ENCODE results near the gene CASD1.

The CASD1 gene

GRCh38 chr7:94512735-94513564 is 3.3 kb downstream of the CASD1 start:
- no peak for DNase-seq (ENCODE audit: low read depth)

- no peak for DNase-seq (ENCODE audit: low read depth)
Measured at GRCh38 chr7:94513565-94513860, 3.9 kb downstream of the CASD1 start.

GRCh38 chr7:94514140-94514889 is 4.7 kb downstream of the CASD1 start:
- no peak for DNase-seq (ENCODE audit: low read depth)

GRCh38 chr7:94514917-94515316 is 5.3 kb downstream of the CASD1 start:
- DNase-seq (ENCODE audit: low read depth) = no peak

- DNase-seq (ENCODE audit: low read depth) = no peak
Measured at GRCh38 chr7:94525923-94526322, 16.3 kb downstream of the CASD1 start.

- DNase-seq (ENCODE audit: low read depth) = peak; percentile 25
Measured at GRCh38 chr7:94529516-94529915, 19.9 kb downstream of the CASD1 start.

- no peak for DNase-seq (ENCODE audit: low read depth)
Measured at GRCh38 chr7:94530109-94530508, 20.5 kb downstream of the CASD1 start.

- no peak for DNase-seq (ENCODE audit: low read depth)
Measured at GRCh38 chr7:94532676-94533075, 23.1 kb downstream of the CASD1 start.

- DNase-seq (ENCODE audit: low read depth) = peak; percentile 26
Measured at GRCh38 chr7:94540428-94540827, 30.8 kb downstream of the CASD1 start.

- DNase-seq (ENCODE audit: low read depth) = no peak
Measured at GRCh38 chr7:94547126-94547525, 37.5 kb downstream of the CASD1 start.

- no peak for DNase-seq (ENCODE audit: low read depth)
Measured at GRCh38 chr7:94556028-94556427, 46.4 kb downstream of the CASD1 start.

- DNase-seq (ENCODE audit: low read depth) = no peak
Measured at GRCh38 chr7:94557215-94557614, 47.6 kb downstream of the CASD1 start.

- DNase-seq (ENCODE audit: low read depth) = no peak
Measured at GRCh38 chr7:94559972-94560371, 50.4 kb downstream of the CASD1 start.

- DNase-seq (ENCODE audit: low read depth) = no peak
Measured at GRCh38 chr7:94561841-94562514, 52.4 kb downstream of the CASD1 start.

GRCh38 chr7:94562525-94562924 is 52.9 kb downstream of the CASD1 start:
- no peak for DNase-seq (ENCODE audit: low read depth)

GRCh38 chr7:94565247-94565894 is 55.8 kb downstream of the CASD1 start:
- DNase-seq (ENCODE audit: low read depth) = no peak

- no peak for DNase-seq (ENCODE audit: low read depth)
Measured at GRCh38 chr7:94567396-94567795, 57.8 kb downstream of the CASD1 start.

- DNase-seq (ENCODE audit: low read depth) = no peak
Measured at GRCh38 chr7:94571816-94572215, 62.2 kb downstream of the CASD1 start.

GRCh38 chr7:94575646-94576045 is 66.0 kb downstream of the CASD1 start:
- DNase-seq (ENCODE audit: low read depth) = no peak

- no peak for DNase-seq (ENCODE audit: low read depth)
Measured at GRCh38 chr7:94576316-94576715, 66.7 kb downstream of the CASD1 start.

GRCh38 chr7:94577357-94577756 is 67.7 kb downstream of the CASD1 start:
- no peak for DNase-seq (ENCODE audit: low read depth)

GRCh38 chr7:94578614-94579013 is 69.0 kb downstream of the CASD1 start:
- no peak for DNase-seq (ENCODE audit: low read depth)

GRCh38 chr7:94579470-94579869 is 69.9 kb downstream of the CASD1 start:
- no peak for DNase-seq (ENCODE audit: low read depth)

All from fibroblast of gingiva (primary cell).